DOHH2 (cell line): ENCODE data around the gene C12orf75.
"Not testable (repeated sequence)": the region's sequence is repeated elsewhere in the genome, so short reads cannot be mapped to it uniquely, and the experiment has no call there.

Experiments used
- H3F3A ChIP-seq: fragments of 200-600 bp; sonication (generic), shearing (Covaris generic); 2 replicates; pipeline ENCODE4 v1.6.0; 2016; ENCODE audit warnings: antibody characterized with exemption, mild to moderate bottlenecking; ENCODE audit not compliant: control insufficient read depth, insufficient read depth
- H3K27ac ChIP-seq: fragments of 200-600 bp; sonication (generic); 2 replicates; pipeline ENCODE4 v1.5.1; 2014; ENCODE audit warnings: low read depth, mild to moderate bottlenecking, low read length, moderate library complexity
- H3K27me3 ChIP-seq: fragments of 200-600 bp; sonication (generic); 2 replicates; pipeline ENCODE4 v1.6.1; 2014; ENCODE audit warnings: mild to moderate bottlenecking, low read length, mixed read lengths; ENCODE audit not compliant: control insufficient read depth
- H3K36me3 ChIP-seq: fragments of 200-600 bp; sonication (generic); 2 replicates; pipeline ENCODE4 v1.6.1; 2014; ENCODE audit warnings: mild to moderate bottlenecking, low read length, moderate library complexity, mixed read lengths; ENCODE audit not compliant: control insufficient read depth
- H3K4me1 ChIP-seq: fragments of 200-600 bp; sonication (generic); 2 replicates; pipeline ENCODE4 v1.6.1; 2014; ENCODE audit warnings: mild to moderate bottlenecking, low read length, mixed read lengths; ENCODE audit not compliant: control insufficient read depth
- H3K4me2 ChIP-seq: fragments of 200-600 bp; sonication (generic); 2 replicates; pipeline ENCODE4 v1.6.0; 2014; ENCODE audit warnings: mild to moderate bottlenecking, low read length, moderate library complexity
- H3K4me3 ChIP-seq: fragments of 200-600 bp; sonication (generic); 2 replicates; pipeline ENCODE4 v1.5.1; 2014; ENCODE audit warnings: mild to moderate bottlenecking, low read length, mixed read lengths
- H3K79me2 ChIP-seq: fragments of 200-600 bp; sonication (generic); 2 replicates; pipeline ENCODE4 v1.6.1; 2014; ENCODE audit warnings: mild to moderate bottlenecking, low read length, mixed read lengths; ENCODE audit not compliant: control insufficient read depth
- H3K9me2 ChIP-seq: fragments of 200-600 bp; sonication (generic); replicated peaks from 2 replicates; pipeline ENCODE4 v1.6.1; 2014; ENCODE audit warnings: mild to moderate bottlenecking, low read length, mixed read lengths; ENCODE audit not compliant: control insufficient read depth
- H3K9me3 ChIP-seq: fragments of 200-600 bp; sonication (generic); 2 replicates; pipeline ENCODE4 v1.6.1; 2014; ENCODE audit warnings: antibody characterized with exemption, low read length, mixed read lengths; ENCODE audit not compliant: control insufficient read depth, insufficient read depth
- H4K20me1 ChIP-seq: fragments of 200-600 bp; sonication (generic); 2 replicates; pipeline ENCODE4 v1.6.0; 2014; ENCODE audit warnings: low read depth, mild to moderate bottlenecking, antibody characterized with exemption, low read length, moderate library complexity; ENCODE audit not compliant: control insufficient read depth, insufficient read depth
- EZH2phosphoT487 ChIP-seq: fragments of 200-600 bp; sonication (generic); IDR thresholded peaks from 2 replicates; pipeline ENCODE4 v1.6.1; 2017; ENCODE audit warnings: borderline replicate concordance, mild to moderate bottlenecking, antibody characterized with exemption, low read length, moderate library complexity, mixed read lengths
- TF ChIP-seq, protein P1 (sequence below): fragments of 200-600 bp; sonication (generic); IDR thresholded peaks from one replicate; pipeline ENCODE4 v1.5.1; 2014; ENCODE audit warnings: antibody characterized with exemption, mild to moderate bottlenecking, low read depth, low read length; ENCODE audit not compliant: poor library complexity, severe bottlenecking

C12orf75 gene

DNA sequence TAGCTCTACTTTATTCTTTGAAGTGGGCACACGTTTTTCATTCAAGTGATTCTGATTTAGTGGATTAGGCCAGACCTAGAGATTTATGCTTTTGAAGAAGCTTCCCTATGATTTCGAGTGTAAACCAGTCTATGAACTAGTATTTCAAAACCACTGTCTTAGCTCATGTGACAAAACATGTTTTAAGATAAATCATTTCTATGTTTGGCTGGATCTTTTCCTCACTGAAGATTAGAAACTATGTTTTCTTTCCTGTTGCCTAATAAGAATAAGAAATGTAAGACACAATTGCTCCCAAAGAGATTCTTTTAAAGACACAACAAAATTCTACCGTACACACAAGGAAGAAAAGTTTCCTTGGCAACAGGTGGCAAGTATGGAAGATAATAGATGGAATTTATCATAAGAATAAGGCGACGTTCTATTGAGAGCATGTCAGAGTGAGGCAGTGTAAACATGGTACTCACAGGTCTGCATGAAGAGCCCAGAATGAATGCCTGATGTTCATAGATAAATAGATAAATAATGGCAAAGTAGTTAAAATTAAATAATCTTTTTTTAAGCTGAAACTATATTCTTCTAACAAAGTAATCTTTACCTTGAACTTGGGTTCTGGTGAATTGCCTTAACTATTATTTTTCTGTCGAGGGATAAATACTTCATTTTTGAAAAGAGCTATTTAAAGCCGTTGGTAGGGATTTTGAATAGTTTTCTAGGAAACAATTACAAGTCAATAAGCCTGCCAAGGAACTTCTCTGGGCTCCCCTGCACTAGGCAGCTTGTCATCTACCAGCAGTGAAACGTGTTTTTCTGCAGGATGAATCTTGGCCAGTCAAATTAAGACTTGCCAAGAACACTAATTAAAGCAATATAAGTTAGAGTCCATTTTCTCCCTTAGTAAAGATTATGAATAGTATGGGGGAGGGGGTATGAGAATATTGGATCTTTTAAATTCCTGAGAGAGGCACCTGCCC, 34.1 kb upstream of the C12orf75 start:
- Histone ChIP-seq H3K36me3 (no peaks in the 10 kb centered on the region), H3K27me3 (no peaks in the 10 kb centered on the region), H3K9me3 (peaks cover 10% of the 10 kb centered on the region)

DNA sequence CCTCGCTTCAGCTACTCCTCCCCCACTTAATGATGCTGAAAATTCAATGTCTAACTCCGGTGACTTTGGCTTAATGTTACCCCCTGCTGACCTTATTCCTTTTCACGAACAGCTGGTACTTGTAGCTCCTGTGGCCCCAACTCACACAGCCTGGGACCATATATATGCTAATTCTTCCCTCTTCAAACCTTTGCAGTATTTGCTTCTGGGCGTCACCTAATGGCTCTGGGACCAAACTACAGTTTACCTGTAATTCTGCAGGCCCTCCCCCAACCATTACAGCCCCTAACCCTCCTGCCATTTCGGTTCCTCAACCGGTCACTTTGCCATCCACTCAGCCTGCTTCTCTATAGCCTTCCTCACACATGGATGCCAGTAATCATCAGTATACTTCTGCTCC, 29.6 kb upstream of the C12orf75 start:
- H3K4me2 ChIP-seq, result no peak overlapping the region
- no peaks in the 10 kb centered on the region for H4K20me1 ChIP-seq
- H3K27me3 ChIP-seq, result no peaks in the 10 kb centered on the region
- no peaks in the 10 kb centered on the region for H3K9me2 ChIP-seq
- no peaks in the 10 kb centered on the region for H3F3A ChIP-seq
- H3K4me1 ChIP-seq, result no peaks in the 10 kb centered on the region
- H3K4me3 ChIP-seq, result no peak overlapping the region
- H3K79me2 ChIP-seq, result no peaks in the 10 kb centered on the region
- peaks cover 10% of the 10 kb centered on the region for H3K9me3 ChIP-seq
- no peaks in the 10 kb centered on the region for H3K36me3 ChIP-seq
- TF ChIP-seq EZH2phosphoT487, result no peak
- TF ChIP-seq, protein P1, sequence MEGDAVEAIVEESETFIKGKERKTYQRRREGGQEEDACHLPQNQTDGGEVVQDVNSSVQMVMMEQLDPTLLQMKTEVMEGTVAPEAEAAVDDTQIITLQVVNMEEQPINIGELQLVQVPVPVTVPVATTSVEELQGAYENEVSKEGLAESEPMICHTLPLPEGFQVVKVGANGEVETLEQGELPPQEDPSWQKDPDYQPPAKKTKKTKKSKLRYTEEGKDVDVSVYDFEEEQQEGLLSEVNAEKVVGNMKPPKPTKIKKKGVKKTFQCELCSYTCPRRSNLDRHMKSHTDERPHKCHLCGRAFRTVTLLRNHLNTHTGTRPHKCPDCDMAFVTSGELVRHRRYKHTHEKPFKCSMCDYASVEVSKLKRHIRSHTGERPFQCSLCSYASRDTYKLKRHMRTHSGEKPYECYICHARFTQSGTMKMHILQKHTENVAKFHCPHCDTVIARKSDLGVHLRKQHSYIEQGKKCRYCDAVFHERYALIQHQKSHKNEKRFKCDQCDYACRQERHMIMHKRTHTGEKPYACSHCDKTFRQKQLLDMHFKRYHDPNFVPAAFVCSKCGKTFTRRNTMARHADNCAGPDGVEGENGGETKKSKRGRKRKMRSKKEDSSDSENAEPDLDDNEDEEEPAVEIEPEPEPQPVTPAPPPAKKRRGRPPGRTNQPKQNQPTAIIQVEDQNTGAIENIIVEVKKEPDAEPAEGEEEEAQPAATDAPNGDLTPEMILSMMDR, result no peak
- no peak overlapping the region for H3K27ac ChIP-seq

More for the DNA sequence above, 34.1 kb upstream of the C12orf75 start:
- Histone ChIP-seq H3F3A (no peaks in the 10 kb centered on the region), H3K9me2 (no peaks in the 10 kb centered on the region), H3K4me2 (no peak overlapping the region), H3K27ac (no peak overlapping the region), H3K79me2 (no peaks in the 10 kb centered on the region), H4K20me1 (no peaks in the 10 kb centered on the region), H3K4me3 (no peak overlapping the region), H3K4me1 (no peaks in the 10 kb centered on the region)
- no peak for TF ChIP-seq EZH2phosphoT487
- TF ChIP-seq, protein P1, result no peak

DNA sequence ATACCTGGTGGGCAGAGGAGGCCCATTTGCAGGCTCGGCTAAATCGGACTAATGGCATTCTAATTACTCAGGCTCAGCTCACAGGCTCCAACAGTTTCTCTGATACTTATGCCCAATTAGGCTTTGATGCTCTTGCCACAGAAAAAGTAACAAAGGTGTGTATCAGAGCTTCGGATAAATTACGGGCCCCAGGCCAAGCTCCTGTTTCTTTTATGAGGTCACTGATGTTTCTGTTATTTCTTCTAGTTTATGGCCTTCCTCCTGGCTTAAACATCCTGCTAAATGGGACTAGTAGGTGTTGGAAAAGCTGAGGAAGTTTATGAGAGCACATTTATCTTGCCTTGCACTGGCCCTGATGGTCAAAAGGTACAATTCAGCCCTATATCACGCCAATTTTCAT, 28.8 kb upstream of the C12orf75 start:
- H3K4me1 ChIP-seq, result no peaks in the 10 kb centered on the region
- no peaks in the 10 kb centered on the region for H3K79me2 ChIP-seq
- no peaks in the 10 kb centered on the region for H3K36me3 ChIP-seq
- H3K9me2 ChIP-seq, result no peaks in the 10 kb centered on the region
- no peaks in the 10 kb centered on the region for H4K20me1 ChIP-seq
- peaks cover 10% of the 10 kb centered on the region for H3K9me3 ChIP-seq
- H3K27ac ChIP-seq, result no peak overlapping the region
- H3F3A ChIP-seq, result no peaks in the 10 kb centered on the region
- no peaks in the 10 kb centered on the region for H3K27me3 ChIP-seq
- no peak overlapping the region for H3K4me3 ChIP-seq
- no peak overlapping the region for H3K4me2 ChIP-seq
- TF ChIP-seq, protein P1, result no peak
- TF ChIP-seq EZH2phosphoT487, result no peak

DNA sequence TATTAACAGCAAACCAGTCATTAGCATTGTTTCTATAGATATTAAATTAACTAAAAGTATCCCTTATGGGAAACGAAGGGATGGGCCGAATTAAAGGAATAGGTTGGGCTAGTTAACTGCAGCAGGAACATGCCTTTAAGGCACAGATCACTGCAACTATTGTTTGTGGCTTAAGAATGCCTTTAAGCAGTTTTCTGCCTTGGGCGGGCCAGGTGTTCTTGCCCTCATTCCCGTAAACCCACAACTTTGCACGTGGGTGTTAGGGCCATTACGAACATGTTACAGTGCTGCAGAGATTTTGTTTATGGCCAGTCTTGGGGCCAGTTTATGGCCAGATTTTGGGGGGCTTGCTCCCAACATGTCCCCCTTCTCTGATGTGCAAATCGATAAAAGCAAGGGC, 27.5 kb upstream of the C12orf75 start:
- not testable (repeated sequence) for H3K36me3 ChIP-seq, H3K79me2 ChIP-seq, H3F3A ChIP-seq, H3K9me3 ChIP-seq, H3K27ac ChIP-seq, H3K4me3 ChIP-seq, H3K9me2 ChIP-seq, H3K4me1 ChIP-seq, H4K20me1 ChIP-seq, H3K27me3 ChIP-seq, H3K4me2 ChIP-seq

DNA sequence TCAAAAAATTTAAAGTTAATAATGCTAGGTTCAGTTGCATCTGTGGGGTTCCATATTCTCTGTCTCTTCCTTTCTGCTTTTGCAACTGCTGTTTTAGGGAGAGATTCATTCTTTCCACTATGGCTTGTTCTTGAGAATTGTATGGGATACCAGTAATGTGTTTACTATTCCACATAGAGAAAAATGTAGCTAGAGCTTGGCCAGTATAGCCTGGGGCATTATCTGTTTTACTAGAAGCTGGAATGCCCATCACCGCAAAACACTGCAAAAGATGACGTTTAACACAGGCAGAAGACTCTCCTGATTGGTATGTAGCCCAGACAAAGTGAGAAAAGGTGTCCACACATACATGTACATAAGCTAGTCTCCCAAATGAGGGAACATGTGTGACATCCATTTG, 25.9 kb upstream of the C12orf75 start:
- not testable (repeated sequence) for H3K9me3 ChIP-seq, H3K4me2 ChIP-seq, H4K20me1 ChIP-seq, H3K4me1 ChIP-seq, H3K27ac ChIP-seq, H3K9me2 ChIP-seq, H3K27me3 ChIP-seq, H3K79me2 ChIP-seq, H3F3A ChIP-seq, H3K4me3 ChIP-seq, H3K36me3 ChIP-seq
